Esophagus squamous epithelium (tissue), 4 donors: ENCODE measurements around the gene UVSSA.

ENCODE experiments used
- CTCF ChIP-seq, 6 experiments: fragments of 450-650 bp in 4 of 6; fragments of 200-600 bp in 2 of 6; sonication (generic) in 2 of 6; IDR thresholded peaks; one replicate each; pipeline ENCODE4 v1.5.1; 2016 to 2019; ENCODE audit warnings: antibody characterized with exemption in 6 of 6, mild to moderate bottlenecking in 4 of 6, moderate library complexity in 4 of 6
- POLR2A ChIP-seq, 4 donors: fragments of 450-650 bp; IDR thresholded peaks; one replicate each; pipeline ENCODE4 v1.6.1; 2017; ENCODE audit warnings: antibody characterized with exemption in 4 of 4, mild to moderate bottlenecking in 4 of 4, moderate library complexity in 3 of 4

GRCh38 chr4:1414831-1415680 lies 68.0 kb downstream of the UVSSA start:
- TF ChIP-seq CTCF (IDR thresholded peaks at IDR 0.05) (no peak), POLR2A (IDR thresholded peaks at IDR 0.05) (no peak)
